ENCODE measurements around the gene FMOD.

The FMOD gene

GRCh38 chr1:203354246-203354645, 3.3 kb upstream of the FMOD start:
- no peak for TF ChIP-seq CTCF (IDR thresholded peaks at IDR 0.05; ENCODE audit: control extremely low read depth, extremely low read depth, low read depth, missing control alignments)
- POLR2A ChIA-PET, result no interaction called here
- no peak for DNase-seq (ENCODE audit: extremely low spot score)
- CTCF ChIA-PET, result interaction anchor here (4.9 to 25.7 kb wide), 3 partner anchors 14 to 134 kb away, joined by 18 to 690 read pairs (median 292); no protein-coding TSS in a partner anchor

DNA sequence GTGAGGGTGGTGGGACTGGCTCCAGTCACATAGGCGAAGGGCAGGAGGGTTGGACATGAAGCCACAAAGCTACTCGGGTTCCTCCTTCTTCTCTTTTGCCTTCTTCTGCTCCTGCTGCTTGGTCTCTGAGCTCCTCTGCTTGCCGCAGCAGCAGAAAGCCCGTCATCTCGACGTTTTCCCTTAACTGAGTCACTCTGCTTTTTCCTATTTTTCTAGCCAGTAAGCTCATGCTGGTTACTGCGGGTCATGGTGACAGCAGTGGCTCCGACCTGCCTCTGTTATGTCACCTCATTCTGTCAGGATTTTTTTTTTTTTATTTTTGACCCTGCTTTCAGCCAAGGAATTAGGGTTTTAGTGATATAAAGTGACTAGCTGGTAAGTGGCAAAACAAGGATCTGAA, 2.6 kb upstream of the FMOD start:
- CTCF ChIA-PET, result interaction anchor here (1.3 to 25.7 kb wide), 4 partner anchors 9 to 151 kb away, joined by 4 to 690 read pairs (median 149); no protein-coding TSS in a partner anchor
- POLR2A ChIA-PET, result no interaction called here
- DNase-seq (ENCODE audit: extremely low spot score), result no peak
- no peak for TF ChIP-seq CTCF (IDR thresholded peaks at IDR 0.05; ENCODE audit: control extremely low read depth, extremely low read depth, low read depth, missing control alignments)

GRCh38 chr1:203349773-203350524, 973 bp downstream of the FMOD start:
- ChIA-PET POLR2A (no interaction called here), CTCF (interaction anchor here (0.9 to 25.7 kb wide), 4 partner anchors 9 to 137 kb away, joined by 3 to 690 read pairs (median 148); no protein-coding TSS in a partner anchor)
- TF ChIP-seq CTCF (IDR thresholded peaks at IDR 0.05; ENCODE audit: control extremely low read depth, extremely low read depth, low read depth, missing control alignments), result no peak
- no peak for DNase-seq (ENCODE audit: extremely low spot score)

GRCh38 chr1:203349166-203349565, 1.8 kb downstream of the FMOD start:
- ChIA-PET POLR2A (no interaction called here), CTCF (interaction anchor here (17.9 to 25.7 kb wide), 3 partner anchors 7 to 83 kb away, joined by 292 to 690 read pairs (median 292); partner anchors contain the start of gene FMOD)
- TF ChIP-seq CTCF (IDR thresholded peaks at IDR 0.05; ENCODE audit: control extremely low read depth, extremely low read depth, low read depth, missing control alignments), result no peak

DNA sequence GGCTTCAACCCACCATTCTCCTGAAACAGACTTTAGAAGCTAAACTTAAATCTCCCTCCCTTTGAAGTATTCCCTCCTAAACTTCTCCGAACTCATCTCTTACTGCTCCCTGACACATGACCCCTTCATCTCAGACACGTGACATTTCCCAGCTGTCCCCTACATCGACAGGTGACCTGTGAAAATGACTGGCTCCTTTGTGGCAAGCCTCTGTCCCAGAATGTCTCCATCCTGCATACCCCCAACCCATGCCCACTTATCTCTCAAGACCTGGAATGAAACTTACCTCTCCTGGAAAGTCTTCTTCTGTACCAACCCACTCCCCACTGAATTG, 4.2 kb downstream of the FMOD start:
- TF ChIP-seq CTCF (IDR thresholded peaks at IDR 0.05; ENCODE audit: control extremely low read depth, extremely low read depth, low read depth, missing control alignments), result no peak
- ChIA-PET CTCF (interaction anchor here (1.0 to 25.7 kb wide), 8 partner anchors 6 to 142 kb away, joined by 3 to 690 read pairs (median 236); partner anchors contain the start of gene FMOD), POLR2A (no interaction called here)
- no peak for DNase-seq (ENCODE audit: extremely low spot score)

More at GRCh38 chr1:203349166-203349565, 1.8 kb downstream of the FMOD start:
- DNase-seq (ENCODE audit: extremely low spot score), result no peak

- ChIA-PET CTCF (interaction anchor here (0.6 to 25.7 kb wide), 9 partner anchors 6 to 356 kb away, joined by 3 to 690 read pairs (median 191); partner anchors contain the start of gene FMOD), POLR2A (no interaction called here)
- no peak for DNase-seq (ENCODE audit: extremely low spot score)
- no peak for TF ChIP-seq CTCF (IDR thresholded peaks at IDR 0.05; ENCODE audit: control extremely low read depth, extremely low read depth, low read depth, missing control alignments)
Observed at GRCh38 chr1:203346060-203346768, 4.7 kb downstream of the FMOD start.
